Liver (tissue), 3 donors: ENCODE data around the gene TBC1D9.

Experiments
- EGR1 ChIP-seq, 2 donors: IDR thresholded peaks; 2 replicates each; pipeline ENCODE4 v1.6.1; 2016 to 2018; ENCODE audit warnings: antibody characterized with exemption in 2 of 2, low read depth in 2 of 2
- HNF4A ChIP-seq, 2 donors: conservative IDR thresholded peaks; 2 replicates each; pipeline ENCODE4 v1.6.1; 2016; ENCODE audit warnings: antibody characterized with exemption in 2 of 2, mild to moderate bottlenecking in 2 of 2
- HNF4G ChIP-seq: IDR thresholded peaks from 2 replicates; pipeline ENCODE4 v1.6.1; 2016; ENCODE audit warnings: antibody characterized with exemption
- JUND ChIP-seq, 2 donors: IDR thresholded peaks; 2 replicates each; pipeline ENCODE4 v1.6.1; 2016; ENCODE audit warnings: antibody characterized with exemption in 2 of 2
- RAD21 ChIP-seq, 2 donors: IDR thresholded peaks; 2 replicates each; pipeline ENCODE4 v1.6.1; 2016; ENCODE audit warnings: antibody characterized with exemption in 2 of 2, mild to moderate bottlenecking in 2 of 2
- RXRA ChIP-seq, 2 donors: IDR thresholded peaks; 2 replicates each; pipeline ENCODE4 v1.6.1; 2017 to 2018; ENCODE audit warnings: antibody characterized with exemption in 2 of 2, mild to moderate bottlenecking in 1 of 2
- TAF1 ChIP-seq: conservative IDR thresholded peaks from 2 replicates; pipeline ENCODE4 v1.6.1; 2016; ENCODE audit warnings: antibody characterized with exemption, mild to moderate bottlenecking
- YY1 ChIP-seq: IDR thresholded peaks from 2 replicates; pipeline ENCODE4 v1.6.1; 2016; ENCODE audit warnings: antibody characterized with exemption, mild to moderate bottlenecking
- TF ChIP-seq, protein P1 (sequence below): fragments of 150-350 bp; IDR thresholded peaks from 2 replicates; pipeline ENCODE4 v1.5.1; 2017; ENCODE audit warnings: improper control_type of control experiment, low read depth, low read length; ENCODE audit not compliant: missing input control
- TF ChIP-seq, protein P2 (sequence below): IDR thresholded peaks from 2 replicates; pipeline ENCODE4 v1.6.1; 2016; ENCODE audit warnings: antibody characterized with exemption
- TF ChIP-seq, protein P3 (sequence below): IDR thresholded peaks from 2 replicates; pipeline ENCODE4 v1.6.1; 2016; ENCODE audit warnings: antibody characterized with exemption
- donor health status: healthy.
- donor health status: healthy.

DNA sequence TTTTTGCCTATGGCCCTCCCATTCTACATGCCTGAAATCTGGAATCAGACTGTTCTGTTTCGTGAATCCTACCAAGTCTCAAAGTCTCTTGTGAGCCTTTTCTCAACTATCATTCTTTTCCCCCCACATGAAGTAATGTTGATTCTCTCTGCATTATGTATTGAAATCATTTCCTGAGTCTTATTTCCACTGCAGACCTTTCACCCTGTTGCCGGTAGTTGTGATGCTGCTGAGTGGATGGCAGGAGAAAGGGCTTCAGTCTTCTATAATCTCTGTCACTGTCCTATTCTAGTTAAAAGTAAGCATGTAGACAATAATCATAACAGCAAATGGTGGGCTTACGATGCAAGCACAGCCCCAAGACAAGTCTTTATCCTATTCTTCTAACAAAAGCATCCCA is 75.0 kb downstream of the TBC1D9 start:
- TF ChIP-seq, protein P1, sequence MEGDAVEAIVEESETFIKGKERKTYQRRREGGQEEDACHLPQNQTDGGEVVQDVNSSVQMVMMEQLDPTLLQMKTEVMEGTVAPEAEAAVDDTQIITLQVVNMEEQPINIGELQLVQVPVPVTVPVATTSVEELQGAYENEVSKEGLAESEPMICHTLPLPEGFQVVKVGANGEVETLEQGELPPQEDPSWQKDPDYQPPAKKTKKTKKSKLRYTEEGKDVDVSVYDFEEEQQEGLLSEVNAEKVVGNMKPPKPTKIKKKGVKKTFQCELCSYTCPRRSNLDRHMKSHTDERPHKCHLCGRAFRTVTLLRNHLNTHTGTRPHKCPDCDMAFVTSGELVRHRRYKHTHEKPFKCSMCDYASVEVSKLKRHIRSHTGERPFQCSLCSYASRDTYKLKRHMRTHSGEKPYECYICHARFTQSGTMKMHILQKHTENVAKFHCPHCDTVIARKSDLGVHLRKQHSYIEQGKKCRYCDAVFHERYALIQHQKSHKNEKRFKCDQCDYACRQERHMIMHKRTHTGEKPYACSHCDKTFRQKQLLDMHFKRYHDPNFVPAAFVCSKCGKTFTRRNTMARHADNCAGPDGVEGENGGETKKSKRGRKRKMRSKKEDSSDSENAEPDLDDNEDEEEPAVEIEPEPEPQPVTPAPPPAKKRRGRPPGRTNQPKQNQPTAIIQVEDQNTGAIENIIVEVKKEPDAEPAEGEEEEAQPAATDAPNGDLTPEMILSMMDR, result no peak
- TF ChIP-seq RXRA (IDR thresholded peaks at IDR 0.05) (no peak), RAD21 (IDR thresholded peaks at IDR 0.05) (no peak), JUND (IDR thresholded peaks at IDR 0.05) (no peak), YY1 (no peak), TAF1 (no peak), EGR1 (IDR thresholded peaks at IDR 0.05; ENCODE audit: low read depth in 2 of 2) (no peak), HNF4G (no peak), HNF4A (conservative IDR thresholded peaks at IDR 0.05) (no peak)
- TF ChIP-seq, protein P2, sequence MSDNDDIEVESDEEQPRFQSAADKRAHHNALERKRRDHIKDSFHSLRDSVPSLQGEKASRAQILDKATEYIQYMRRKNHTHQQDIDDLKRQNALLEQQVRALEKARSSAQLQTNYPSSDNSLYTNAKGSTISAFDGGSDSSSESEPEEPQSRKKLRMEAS, result no peak
- TF ChIP-seq, protein P3, sequence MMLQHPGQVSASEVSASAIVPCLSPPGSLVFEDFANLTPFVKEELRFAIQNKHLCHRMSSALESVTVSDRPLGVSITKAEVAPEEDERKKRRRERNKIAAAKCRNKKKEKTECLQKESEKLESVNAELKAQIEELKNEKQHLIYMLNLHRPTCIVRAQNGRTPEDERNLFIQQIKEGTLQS, result no peak
